CD4-positive, alpha-beta T cell treated with Interleukin-1 beta for 1 hour (primary cell): ENCODE data around the gene PIGR.

Experiments
- DNase-seq, 2 donors: peaks; one replicate each; pipeline ENCODE4 v3.0.0-alpha.2; 2020 to 2022

Gene PIGR

DNA sequence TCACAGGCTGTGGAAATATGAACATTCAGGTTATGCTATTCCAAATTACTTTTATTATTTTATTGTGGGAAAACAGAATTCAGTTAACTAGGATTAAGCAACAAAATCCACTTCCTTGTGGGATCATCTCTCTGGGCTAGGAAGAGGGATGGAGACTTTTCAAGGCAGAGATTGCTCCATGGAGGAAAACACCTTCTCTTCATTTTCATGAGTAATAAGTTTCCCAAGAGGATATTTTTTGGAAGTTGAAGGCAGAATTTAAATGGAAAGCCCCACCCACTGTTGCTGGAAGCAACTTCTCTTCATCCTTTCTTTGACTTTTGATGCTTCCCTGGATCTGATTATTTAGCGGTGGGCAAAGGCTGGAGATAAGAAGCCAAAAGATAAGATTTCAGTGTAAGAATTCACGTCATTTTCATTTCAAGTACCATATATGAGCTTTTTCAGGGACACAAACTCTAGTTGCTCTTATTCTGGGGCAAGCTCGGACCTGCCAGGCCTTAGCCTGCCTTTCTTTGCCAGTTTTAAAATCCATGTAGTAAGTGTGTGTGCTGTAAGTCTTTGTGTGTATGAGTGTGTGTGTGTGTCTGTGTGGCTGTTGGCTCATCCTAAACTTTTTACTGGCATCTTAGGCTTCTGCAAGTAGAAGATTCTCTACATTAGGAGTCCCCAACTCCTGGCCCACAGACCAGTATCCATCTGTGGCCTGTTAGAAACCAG is 60.8 kb downstream of the PIGR start:
- DNase-seq, result no peak

DNA sequence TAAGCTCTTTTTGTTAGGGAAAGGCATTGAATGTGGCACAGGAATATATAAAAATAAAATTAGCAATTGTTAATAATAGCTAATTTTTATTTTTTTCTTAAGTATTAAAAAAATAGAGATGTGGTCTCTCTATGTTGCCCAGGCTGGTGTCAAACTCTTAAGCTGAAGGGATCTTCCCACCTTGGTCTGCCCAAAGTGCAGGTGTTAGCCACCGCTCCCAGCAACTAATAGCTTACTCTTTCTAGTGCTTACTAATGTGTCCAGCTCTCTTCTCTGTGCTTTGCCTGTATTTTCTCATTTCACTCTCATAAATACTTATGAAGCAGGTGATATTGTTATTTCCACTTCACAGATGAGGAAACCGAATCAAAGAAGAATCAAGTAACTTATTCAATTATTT is 62.4 kb downstream of the PIGR start:
- no peak for DNase-seq

DNA sequence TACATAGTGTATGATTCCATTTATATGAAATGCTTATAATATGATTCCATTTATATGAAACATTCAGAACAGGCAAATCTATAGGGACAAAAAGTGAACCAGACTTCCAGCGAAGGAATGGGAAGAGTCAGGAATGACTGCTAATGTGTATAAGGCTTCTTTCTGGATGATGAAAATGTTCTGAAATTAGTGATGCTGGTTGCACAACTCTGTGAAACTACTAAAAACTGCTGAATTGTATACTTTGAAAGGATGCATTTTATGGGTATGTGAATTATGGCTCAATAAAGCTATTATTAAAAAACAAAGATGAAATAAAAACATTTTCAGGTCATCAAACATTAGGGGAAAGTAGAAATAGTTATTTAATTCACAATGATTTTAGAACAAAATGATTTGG is 63.1 kb downstream of the PIGR start:
- no peak for DNase-seq

DNA sequence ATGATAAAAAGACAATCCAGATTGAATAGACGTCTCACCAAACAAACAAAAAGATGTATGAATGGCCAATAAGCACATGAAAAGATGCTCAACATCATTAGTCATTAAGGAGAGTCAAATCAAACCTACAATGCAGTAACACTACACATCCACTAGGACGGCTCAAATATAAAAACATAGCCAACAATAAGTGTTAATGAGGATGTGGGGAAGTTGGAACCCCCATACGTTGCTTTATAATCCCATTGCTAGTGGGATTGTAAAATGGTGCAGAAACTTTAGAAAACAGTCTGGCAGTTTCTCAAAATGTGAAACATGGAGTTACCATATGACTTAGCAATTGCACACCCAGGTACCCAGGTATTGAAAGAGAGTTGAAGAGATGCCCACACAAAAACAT is 63.7 kb downstream of the PIGR start:
- no peak for DNase-seq

DNA sequence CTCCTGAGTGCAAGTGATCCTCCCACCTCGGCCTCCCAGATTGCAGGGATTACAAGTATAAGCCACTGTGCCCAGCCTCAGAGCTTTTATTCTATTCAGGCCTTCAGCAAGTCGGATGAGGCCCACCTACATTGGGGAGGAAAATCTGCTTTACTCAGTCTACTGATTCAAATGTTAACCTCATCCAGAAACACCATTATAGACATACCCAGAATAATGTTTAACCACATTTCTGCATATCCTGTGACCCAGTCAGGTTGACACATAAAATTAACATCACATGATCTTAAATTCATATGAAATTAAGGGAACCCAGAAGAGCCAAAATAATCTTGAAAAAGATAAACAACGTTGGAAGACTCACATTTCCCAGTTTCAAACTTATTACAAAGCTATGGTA is 66.0 kb downstream of the PIGR start:
- DNase-seq, result no peak
